K562 (cell line): ENCODE measurements around the gene TLN1. TPM values are rescaled to one million over a fixed set of nuclear protein-coding genes. Genes with fewer than 3 reads are reported as not detected.

Experiments
- CCNT2 ChIP-seq: IDR thresholded peaks from 2 replicates; pipeline ENCODE4 v1.6.1; 2011; ENCODE audit warnings: borderline replicate concordance, low read depth, mild to moderate bottlenecking, moderate library complexity, mixed read lengths, low read length; ENCODE audit not compliant: insufficient read length; ENCODE audit errors: extremely low read depth
- CHD1 ChIP-seq: fragments of 200-600 bp; sonication (generic); IDR thresholded peaks from one replicate; pipeline ENCODE4 v1.6.1; 2012; ENCODE audit warnings: mild to moderate bottlenecking, moderate library complexity, low read length, inconsistent platforms
- ELF4 ChIP-seq: fragments of 450-650 bp; formaldehyde crosslinking; IDR thresholded peaks from 2 replicates; pipeline ENCODE4 v1.4.0; 2022; ENCODE audit warnings: missing genetic modification characterization
- JUN ChIP-seq, 2 experiments: sonication (generic) in 1 of 2; formaldehyde crosslinking in 1 of 2; IDR thresholded peaks; 2 replicates each; pipeline versions ENCODE4 v1.6.1 to v1.8.0; 2012 to 2022; ENCODE audit warnings: borderline replicate concordance in 2 of 2, mild to moderate bottlenecking in 2 of 2, improper control_type of control experiment in 1 of 2, low read depth in 1 of 2, low read length in 1 of 2, missing genetic modification reagents in 1 of 2
- JUNB ChIP-seq: fragments of 450-650 bp; formaldehyde crosslinking; conservative IDR thresholded peaks from 2 replicates; pipeline ENCODE4 v1.4.0; 2020; ENCODE audit warnings: mild to moderate bottlenecking
- RFX7 ChIP-seq: fragments of 250-450 bp; sonication (Bioruptor Pico); IDR thresholded peaks from 2 replicates; pipeline ENCODE4 v1.5.1; 2021; ENCODE audit warnings: mild to moderate bottlenecking
- SPI1 ChIP-seq: IDR thresholded peaks from 2 replicates; pipeline ENCODE4 v1.6.1; 2011; ENCODE audit warnings: low read depth, low read length, control low read depth, borderline replicate concordance
- SRSF1 ChIP-seq: fragments of 200-400 bp; formaldehyde crosslinking; IDR thresholded peaks from 2 replicates; pipeline ENCODE4 v1.6.1; 2017; ENCODE audit warnings: mild to moderate bottlenecking, low read depth, low read length, moderate library complexity
- STAT5B ChIP-seq: fragments of 250-450 bp; sonication (Bioruptor Pico); IDR thresholded peaks from 2 replicates; pipeline ENCODE4 v1.8.0; 2021; ENCODE audit warnings: mild to moderate bottlenecking, inconsistent platforms
- ZBTB8A ChIP-seq: fragments of 450-650 bp; IDR thresholded peaks from 2 replicates; pipeline ENCODE4 v1.6.1; 2018; ENCODE audit warnings: mild to moderate bottlenecking, moderate library complexity; ENCODE audit not compliant: partially characterized antibody
- ZNF316 ChIP-seq: fragments of 450-650 bp; IDR thresholded peaks from 2 replicates; pipeline ENCODE4 v1.6.1; 2016
- ZNF445 ChIP-seq: fragments of 250-450 bp; sonication (Bioruptor Pico); IDR thresholded peaks from 2 replicates; pipeline ENCODE4 v1.4.0; 2020; ENCODE audit warnings: low read depth, mild to moderate bottlenecking, moderate library complexity
- ZNF589 ChIP-seq: fragments of 200-800 bp; sonication (Bioruptor generic); IDR thresholded peaks from 2 replicates; pipeline ENCODE4 v1.6.1; 2016; ENCODE audit warnings: low read depth, missing genetic modification characterization, missing compliant biosample characterization
- ZNF830 ChIP-seq: fragments of 250-450 bp; sonication (Bioruptor Pico); IDR thresholded peaks from 2 replicates; pipeline ENCODE4 v1.5.0; 2021; ENCODE audit warnings: mild to moderate bottlenecking
- polyA plus RNA-seq, 8 experiments: library from polyadenylated mRNA; depleted of rRNA in 4 of 8; stranded (reverse) in 5 of 8; unstranded in 3 of 8; fragments of >200 nt; fragmentation: Nextera tagmentation in 2 of 8; fragmentation: Illumina TruSeq in 1 of 8; extraction: Ambion mirVana in 2 of 8; extraction: Trizol in 1 of 8; gene quantifications; 2 replicates each; pipeline versions ENCODE4 v1.2.1 to v1.2.3, GENCODE V29; 2011 to 2014; ENCODE audit warnings: inconsistent platforms in 1 of 8, missing spikeins in 1 of 8
- total RNA-seq, 7 experiments: library from RNA; depleted of rRNA in 6 of 7; stranded (reverse); fragments of >200 nt in 6 of 7; fragmentation: Illumina TruSeq in 2 of 7; extraction: Trizol in 2 of 7; gene quantifications; 2 replicates each; pipeline versions ENCODE4 v1.2.1 to v1.2.3, GENCODE V29; 2011 to 2021; ENCODE audit warnings: low replicate concordance in 1 of 7
- TF ChIP-seq, protein P1 (sequence below): fragments of 250-450 bp; sonication (Bioruptor Pico); IDR thresholded peaks from 2 replicates; pipeline ENCODE4 v1.4.0; 2020; ENCODE audit warnings: mild to moderate bottlenecking, moderate library complexity, borderline replicate concordance
- TF ChIP-seq, protein P2 (sequence below), 2 experiments: fragments of 450-650 bp in 1 of 2; sonication (generic) in 1 of 2; formaldehyde crosslinking; conservative IDR thresholded peaks; 2 replicates each; pipeline versions ENCODE4 v1.4.0 to v1.8.1; 2020 to 2022; ENCODE audit warnings: mild to moderate bottlenecking in 1 of 2, missing genetic modification reagents in 1 of 2
- TF ChIP-seq, protein P3 (sequence below): fragments of 450-650 bp; conservative IDR thresholded peaks from 2 replicates; pipeline ENCODE4 v1.6.1; 2016; ENCODE audit warnings: missing genetic modification characterization, low read depth, mild to moderate bottlenecking, control low read depth, missing compliant biosample characterization
- TF ChIP-seq, protein P4 (sequence below): IDR thresholded peaks from 2 replicates; pipeline ENCODE4 v1.6.1; 2012; ENCODE audit warnings: low read depth, low read length, improper control_type of control experiment, borderline replicate concordance

TLN1 gene
- total and polyA plus RNA-seq, 9 of the 15 experiments (the other 6 are each of a cell fraction or from before 2014, with no cell fraction given): 3.6 to 240 (median 54.8) TPM

DNA sequence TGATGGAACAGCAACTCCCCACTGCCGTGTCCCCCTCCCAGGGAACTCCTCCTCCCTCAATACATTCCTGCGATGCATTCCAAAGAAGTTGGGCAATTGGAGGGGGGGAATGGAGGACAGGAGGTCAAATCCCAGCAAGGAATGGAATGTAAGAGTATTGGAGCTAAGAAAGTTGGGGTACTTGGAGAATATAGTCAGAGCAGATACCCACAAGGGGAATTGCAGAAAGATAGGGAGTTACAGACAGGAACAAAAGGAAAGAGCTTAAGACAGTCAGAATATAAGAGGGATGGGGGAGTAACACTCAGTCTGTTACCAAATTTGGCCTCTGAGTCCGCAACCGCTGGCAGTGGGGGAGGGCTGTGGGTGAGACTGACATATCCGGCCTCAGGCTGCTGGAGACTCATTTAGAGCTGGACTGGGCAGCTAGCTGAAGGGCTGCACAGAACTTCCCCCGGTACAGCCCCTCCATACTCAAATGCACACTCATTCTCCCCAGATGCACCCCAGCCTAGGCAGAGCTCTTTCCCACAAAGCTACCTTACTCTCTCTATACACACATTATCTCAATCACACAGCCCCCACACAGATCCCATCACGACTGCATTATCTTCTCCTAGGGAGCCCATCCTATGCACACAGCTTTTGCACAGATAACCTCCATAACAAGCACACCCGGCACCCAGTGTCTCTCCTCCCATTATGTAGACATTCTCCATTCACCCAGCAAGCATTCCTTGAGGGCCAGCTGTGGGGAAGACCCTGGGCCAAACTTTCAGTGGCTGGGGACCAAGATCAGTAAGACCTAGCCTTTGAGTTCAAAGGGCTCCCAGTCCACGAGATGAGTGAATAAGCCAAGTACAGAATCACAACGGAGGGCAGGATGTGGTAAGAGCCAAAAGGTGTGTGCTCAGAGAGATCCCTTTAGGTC lies 3.7 kb downstream of the TLN1 start (continued):
- TF ChIP-seq, protein P1, sequence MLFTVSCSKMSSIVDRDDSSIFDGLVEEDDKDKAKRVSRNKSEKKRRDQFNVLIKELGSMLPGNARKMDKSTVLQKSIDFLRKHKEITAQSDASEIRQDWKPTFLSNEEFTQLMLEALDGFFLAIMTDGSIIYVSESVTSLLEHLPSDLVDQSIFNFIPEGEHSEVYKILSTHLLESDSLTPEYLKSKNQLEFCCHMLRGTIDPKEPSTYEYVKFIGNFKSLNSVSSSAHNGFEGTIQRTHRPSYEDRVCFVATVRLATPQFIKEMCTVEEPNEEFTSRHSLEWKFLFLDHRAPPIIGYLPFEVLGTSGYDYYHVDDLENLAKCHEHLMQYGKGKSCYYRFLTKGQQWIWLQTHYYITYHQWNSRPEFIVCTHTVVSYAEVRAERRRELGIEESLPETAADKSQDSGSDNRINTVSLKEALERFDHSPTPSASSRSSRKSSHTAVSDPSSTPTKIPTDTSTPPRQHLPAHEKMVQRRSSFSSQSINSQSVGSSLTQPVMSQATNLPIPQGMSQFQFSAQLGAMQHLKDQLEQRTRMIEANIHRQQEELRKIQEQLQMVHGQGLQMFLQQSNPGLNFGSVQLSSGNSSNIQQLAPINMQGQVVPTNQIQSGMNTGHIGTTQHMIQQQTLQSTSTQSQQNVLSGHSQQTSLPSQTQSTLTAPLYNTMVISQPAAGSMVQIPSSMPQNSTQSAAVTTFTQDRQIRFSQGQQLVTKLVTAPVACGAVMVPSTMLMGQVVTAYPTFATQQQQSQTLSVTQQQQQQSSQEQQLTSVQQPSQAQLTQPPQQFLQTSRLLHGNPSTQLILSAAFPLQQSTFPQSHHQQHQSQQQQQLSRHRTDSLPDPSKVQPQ (CRISPR knock-in tag): no peak
- TF ChIP-seq ELF4 (CRISPR knock-in tag): 0 out of 2 replicates have a peak, but pooled peaks have one; percentile 20
- TF ChIP-seq, protein P2, sequence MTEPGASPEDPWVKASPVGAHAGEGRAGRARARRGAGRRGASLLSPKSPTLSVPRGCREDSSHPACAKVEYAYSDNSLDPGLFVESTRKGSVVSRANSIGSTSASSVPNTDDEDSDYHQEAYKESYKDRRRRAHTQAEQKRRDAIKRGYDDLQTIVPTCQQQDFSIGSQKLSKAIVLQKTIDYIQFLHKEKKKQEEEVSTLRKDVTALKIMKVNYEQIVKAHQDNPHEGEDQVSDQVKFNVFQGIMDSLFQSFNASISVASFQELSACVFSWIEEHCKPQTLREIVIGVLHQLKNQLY (CRISPR knock-in tag; conservative IDR thresholded peaks at IDR 0.05): no peak
- TF ChIP-seq RFX7 (CRISPR knock-in tag): no peak
- no peak for TF ChIP-seq ZNF589 (CRISPR knock-in tag)
- TF ChIP-seq CCNT2: peak; percentile 92
- no peak for TF ChIP-seq ZBTB8A
- TF ChIP-seq JUNB: no peak
- no peak for TF ChIP-seq STAT5B (CRISPR knock-in tag)
- TF ChIP-seq SPI1: no peak
- TF ChIP-seq, protein P3, sequence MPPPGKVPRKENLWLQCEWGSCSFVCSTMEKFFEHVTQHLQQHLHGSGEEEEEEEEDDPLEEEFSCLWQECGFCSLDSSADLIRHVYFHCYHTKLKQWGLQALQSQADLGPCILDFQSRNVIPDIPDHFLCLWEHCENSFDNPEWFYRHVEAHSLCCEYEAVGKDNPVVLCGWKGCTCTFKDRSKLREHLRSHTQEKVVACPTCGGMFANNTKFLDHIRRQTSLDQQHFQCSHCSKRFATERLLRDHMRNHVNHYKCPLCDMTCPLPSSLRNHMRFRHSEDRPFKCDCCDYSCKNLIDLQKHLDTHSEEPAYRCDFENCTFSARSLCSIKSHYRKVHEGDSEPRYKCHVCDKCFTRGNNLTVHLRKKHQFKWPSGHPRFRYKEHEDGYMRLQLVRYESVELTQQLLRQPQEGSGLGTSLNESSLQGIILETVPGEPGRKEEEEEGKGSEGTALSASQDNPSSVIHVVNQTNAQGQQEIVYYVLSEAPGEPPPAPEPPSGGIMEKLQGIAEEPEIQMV (tag): no peak
- peak; percentile 25 for TF ChIP-seq CHD1
- no peak for TF ChIP-seq SRSF1
- no peak for TF ChIP-seq ZNF445
- peak; percentile 21; the same call in 1 of the 2 replicates for TF ChIP-seq JUN (IDR thresholded peaks at IDR 0.05; ENCODE audit: borderline replicate concordance, low read depth, low read length)
- TF ChIP-seq JUN (CRISPR knock-in tag; IDR thresholded peaks at IDR 0.05; ENCODE audit: borderline replicate concordance): no peak
- TF ChIP-seq, protein P4, sequence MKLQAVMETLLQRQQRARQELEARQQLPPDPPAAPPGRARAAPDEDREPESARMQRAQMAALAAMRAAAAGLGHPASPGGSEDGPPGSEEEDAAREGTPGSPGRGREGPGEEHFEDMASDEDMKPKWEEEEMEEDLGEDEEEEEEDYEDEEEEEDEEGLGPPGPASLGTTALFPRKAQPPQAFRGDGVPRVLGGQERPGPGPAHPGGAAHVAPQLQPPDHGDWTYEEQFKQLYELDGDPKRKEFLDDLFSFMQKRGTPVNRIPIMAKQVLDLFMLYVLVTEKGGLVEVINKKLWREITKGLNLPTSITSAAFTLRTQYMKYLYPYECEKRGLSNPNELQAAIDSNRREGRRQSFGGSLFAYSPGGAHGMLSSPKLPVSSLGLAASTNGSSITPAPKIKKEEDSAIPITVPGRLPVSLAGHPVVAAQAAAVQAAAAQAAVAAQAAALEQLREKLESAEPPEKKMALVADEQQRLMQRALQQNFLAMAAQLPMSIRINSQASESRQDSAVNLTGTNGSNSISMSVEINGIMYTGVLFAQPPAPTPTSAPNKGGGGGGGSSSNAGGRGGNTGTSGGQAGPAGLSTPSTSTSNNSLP: peak; percentile 62; the same call in 1 of the 2 replicates
- TF ChIP-seq ZNF830 (CRISPR knock-in tag): no peak
- peak; percentile 78 for TF ChIP-seq ZNF316
